ENCODE data around the gene BSPRY. TPM values are rescaled to one million over a fixed set of nuclear protein-coding genes. Genes with fewer than 3 reads are reported as not detected.

The BSPRY gene
- 1 to 10 TPM; 7.3 to 9.7 (median 9.6) TPM for polyA plus RNA-seq (ENCODE audit: insufficient read length in 3 of 3)

GRCh38 chr9:113349445-113350094, at the start of gene BSPRY:
BSPRY (plus strand) TSS chr9:113349541; CDS start chr9:113349580, 39 bp downstream.
- DNase-seq (ENCODE audit: low read depth in 3 of 3, low spot score in 2 of 3), result no peak

GRCh38 chr9:113299800-113300292, 49.5 kb upstream of the BSPRY start:
- no peak for DNase-seq (ENCODE audit: low read depth in 3 of 3, low spot score in 2 of 3)

- no peak for DNase-seq (ENCODE audit: low read depth in 3 of 3, low spot score in 2 of 3)
Measured at GRCh38 chr9:113301548-113301947, 47.8 kb upstream of the BSPRY start.

- no peak for DNase-seq (ENCODE audit: low read depth in 3 of 3, low spot score in 2 of 3)
Measured at GRCh38 chr9:113302792-113303418, 46.4 kb upstream of the BSPRY start, which contains the start of gene RNF183. RNF183 (minus strand) TSS chr9:113303376; CDS start chr9:113298184, 5,192 bp downstream.

GRCh38 chr9:113306566-113306965, 42.8 kb upstream of the BSPRY start:
- DNase-seq (ENCODE audit: low read depth in 3 of 3, low spot score in 2 of 3), result no peak

GRCh38 chr9:113307396-113307975, 41.9 kb upstream of the BSPRY start:
- no peak for DNase-seq (ENCODE audit: low read depth in 3 of 3, low spot score in 2 of 3)

GRCh38 chr9:113309204-113309813, 40.0 kb upstream of the BSPRY start:
- no peak for DNase-seq (ENCODE audit: low read depth in 3 of 3, low spot score in 2 of 3)

- DNase-seq (ENCODE audit: low read depth in 3 of 3, low spot score in 2 of 3), result no peak
Measured at GRCh38 chr9:113310538-113310937, 38.8 kb upstream of the BSPRY start.

GRCh38 chr9:113311961-113312360, 37.4 kb upstream of the BSPRY start:
- DNase-seq (ENCODE audit: low read depth in 3 of 3, low spot score in 2 of 3), result no peak

- no peak for DNase-seq (ENCODE audit: low read depth in 3 of 3, low spot score in 2 of 3)
Measured at GRCh38 chr9:113313261-113313660, 36.1 kb upstream of the BSPRY start.

- no peak for DNase-seq (ENCODE audit: low read depth in 3 of 3, low spot score in 2 of 3)
Measured at GRCh38 chr9:113315231-113315630, 34.1 kb upstream of the BSPRY start.

GRCh38 chr9:113316030-113316429, 33.3 kb upstream of the BSPRY start:
- DNase-seq (ENCODE audit: low read depth in 3 of 3, low spot score in 2 of 3), result no peak

GRCh38 chr9:113317777-113318176, 31.6 kb upstream of the BSPRY start:
- DNase-seq (ENCODE audit: low read depth in 3 of 3, low spot score in 2 of 3), result no peak

- no peak for DNase-seq (ENCODE audit: low read depth in 3 of 3, low spot score in 2 of 3)
Measured at GRCh38 chr9:113319054-113319453, 30.3 kb upstream of the BSPRY start.

GRCh38 chr9:113320051-113320450, 29.3 kb upstream of the BSPRY start:
- DNase-seq (ENCODE audit: low read depth in 3 of 3, low spot score in 2 of 3), result no peak

GRCh38 chr9:113322671-113323070, 26.7 kb upstream of the BSPRY start:
- no peak for DNase-seq (ENCODE audit: low read depth in 3 of 3, low spot score in 2 of 3)

- DNase-seq (ENCODE audit: low read depth in 3 of 3, low spot score in 2 of 3), result no peak
Measured at GRCh38 chr9:113326230-113326629, 23.1 kb upstream of the BSPRY start.

- DNase-seq (ENCODE audit: low read depth in 3 of 3, low spot score in 2 of 3), result no peak
Measured at GRCh38 chr9:113328045-113328782, 21.1 kb upstream of the BSPRY start.

GRCh38 chr9:113331780-113332179, 17.6 kb upstream of the BSPRY start:
- DNase-seq (ENCODE audit: low read depth in 3 of 3, low spot score in 2 of 3), result no peak

- DNase-seq (ENCODE audit: low read depth in 3 of 3, low spot score in 2 of 3), result no peak
Measured at GRCh38 chr9:113337714-113338113, 11.6 kb upstream of the BSPRY start.

Data from right renal cortex interstitium (tissue), 3 donors.